IMR-90 (cell line): ENCODE results near the gene DRC7. TPM values are rescaled to one million over a fixed set of nuclear protein-coding genes. Genes with fewer than 3 reads are reported as not detected.

Experiments
- ATAC-seq: fragments of 200-7000 bp; cut with Tn5 transposase; 2 replicates; pipeline ENCODE4 v1.9.1; 2020; ENCODE audit warnings: low read depth, mild to moderate bottlenecking, moderate library complexity
- BruUV-seq: library from RNA; stranded (reverse); fragments of 400-500 nt; replicated peaks from 2 replicates; lab custom pipeline; 2021; lab: Mats Ljungman, UMichigan
- CTCF ChIA-PET: fragments of 300-600 bp; formaldehyde crosslinking; extraction: SDS; loops from one replicate; lab custom pipeline; 2021; ENCODE audit warnings: antibody characterized with exemption; lab: Yijun Ruan, JAX
- POLR2A ChIA-PET: fragments of 300-600 bp; sonication (Branson Sonifier 250); formaldehyde crosslinking; loops from one replicate; lab custom pipeline; 2022; ENCODE audit warnings: antibody characterized with exemption; ENCODE audit not compliant: unreplicated experiment; lab: Charles Lee
- DNase-seq: peaks from one replicate; pipeline ENCODE4 v3.0.0; 2013
- H2AFZ ChIP-seq: replicated peaks from 2 replicates; pipeline ENCODE3; 2013; ENCODE audit warnings: low read length, mild to moderate bottlenecking; ENCODE audit not compliant: poor library complexity
- H2AK5ac ChIP-seq: 2 replicates; pipeline ENCODE4 v1.6.1; 2013; ENCODE audit warnings: low read depth, low read length, inconsistent platforms
- H2AK9ac ChIP-seq: replicated peaks from 2 replicates; pipeline ENCODE3; 2013; ENCODE audit warnings: mild to moderate bottlenecking, low read depth, low read length, moderate library complexity; ENCODE audit not compliant: poor library complexity
- H2BK120ac ChIP-seq: 2 replicates; pipeline ENCODE4 v1.6.1; 2013; ENCODE audit warnings: low read depth, low read length, inconsistent platforms
- H2BK15ac ChIP-seq: 3 replicates; pipeline ENCODE4 v1.6.1; 2013; ENCODE audit warnings: low read depth, low read length, inconsistent platforms
- H2BK20ac ChIP-seq: 2 replicates; pipeline ENCODE4 v1.6.1; 2013; ENCODE audit warnings: low read depth, mild to moderate bottlenecking, inconsistent platforms, low read length, moderate library complexity
- H2BK5ac ChIP-seq: 2 replicates; pipeline ENCODE4 v1.6.1; 2013; ENCODE audit warnings: mild to moderate bottlenecking, low read depth, low read length, inconsistent platforms; ENCODE audit not compliant: poor library complexity, severe bottlenecking
- H3K14ac ChIP-seq: replicated peaks from 2 replicates; pipeline ENCODE4 v1.6.1; 2013; ENCODE audit warnings: low read depth, low read length, inconsistent platforms
- H3K18ac ChIP-seq: 2 replicates; pipeline ENCODE4 v1.6.1; 2013; ENCODE audit warnings: low read depth, low read length, control low read depth
- H3K23ac ChIP-seq: 2 replicates; pipeline ENCODE4 v1.6.1; 2013; ENCODE audit warnings: low read depth, low read length, inconsistent platforms
- H3K27ac ChIP-seq: 2 replicates; pipeline ENCODE4 v1.5.1; 2013; ENCODE audit warnings: mild to moderate bottlenecking, control low read depth, low read length; ENCODE audit not compliant: insufficient read depth
- H3K27me3 ChIP-seq: 2 replicates; pipeline ENCODE4 v1.6.1; 2013; ENCODE audit warnings: low read length; ENCODE audit not compliant: control insufficient read depth, insufficient read depth
- H3K36me3 ChIP-seq: 2 replicates; pipeline ENCODE4 v1.6.1; 2013; ENCODE audit warnings: low read length, mixed read lengths; ENCODE audit not compliant: control insufficient read depth, insufficient read depth
- H3K4ac ChIP-seq: 2 replicates; pipeline ENCODE4 v1.6.1; 2013; ENCODE audit warnings: low read depth, low read length, inconsistent platforms
- H3K4me1 ChIP-seq: 2 replicates; pipeline ENCODE4 v1.6.1; 2013; ENCODE audit warnings: low read length, mixed read lengths; ENCODE audit not compliant: control insufficient read depth, insufficient read depth
- H3K4me2 ChIP-seq: 2 replicates; pipeline ENCODE4 v1.6.1; 2013; ENCODE audit warnings: low read depth, mild to moderate bottlenecking, control low read depth, low read length, moderate library complexity
- H3K4me3 ChIP-seq: 2 replicates; pipeline ENCODE4 v1.5.1; 2013; ENCODE audit warnings: low read depth, mild to moderate bottlenecking, control low read depth, low read length, moderate library complexity; ENCODE audit not compliant: insufficient read depth
- H3K56ac ChIP-seq: 2 replicates; pipeline ENCODE4 v1.6.1; 2013; ENCODE audit warnings: low read length, inconsistent platforms; ENCODE audit not compliant: insufficient read depth; ENCODE audit errors: extremely low read depth
- H3K79me1 ChIP-seq, 2 experiments: 2 replicates each; pipeline ENCODE4 v1.6.1; 2013; ENCODE audit warnings: low read length in 2 of 2, inconsistent platforms in 1 of 2, low read depth in 1 of 2
- H3K9ac ChIP-seq: 2 replicates; pipeline ENCODE4 v1.6.1; 2013; ENCODE audit warnings: low read depth, low read length, control low read depth
- H3K9me1 ChIP-seq: 2 replicates; pipeline ENCODE4 v1.6.1; 2013; ENCODE audit warnings: low read length, inconsistent platforms; ENCODE audit not compliant: insufficient read depth
- H3K9me3 ChIP-seq: 2 replicates; pipeline ENCODE4 v1.6.1; 2013; ENCODE audit warnings: low read length; ENCODE audit not compliant: control insufficient read depth, insufficient read depth
- H4K20me1 ChIP-seq: 2 replicates; pipeline ENCODE4 v1.6.1; 2013; ENCODE audit warnings: low read length, inconsistent platforms; ENCODE audit not compliant: insufficient read depth
- H4K5ac ChIP-seq: 2 replicates; pipeline ENCODE4 v1.6.1; 2013; ENCODE audit warnings: mild to moderate bottlenecking, low read depth, low read length, control low read depth
- H4K8ac ChIP-seq, 2 experiments: 2 replicates each; pipeline ENCODE4 v1.6.1; 2013; ENCODE audit warnings: low read depth in 2 of 2, low read length in 2 of 2, control low read depth in 1 of 2, inconsistent platforms in 1 of 2
- H4K91ac ChIP-seq: 2 replicates; pipeline ENCODE4 v1.6.1; 2013; ENCODE audit warnings: low read depth, low read length, inconsistent platforms; ENCODE audit not compliant: insufficient read depth
- CTCF ChIP-seq: conservative IDR thresholded peaks from 2 replicates; pipeline ENCODE4 v1.5.1; 2012; ENCODE audit warnings: mild to moderate bottlenecking, low read depth, low read length, improper control_type of control experiment
- ELK1 ChIP-seq: fragments of 150-350 bp; IDR thresholded peaks from 2 replicates; pipeline ENCODE4 v1.6.1; 2016; ENCODE audit warnings: low read depth, mild to moderate bottlenecking, low read length, moderate library complexity, borderline replicate concordance
- FOS ChIP-seq: fragments of 150-350 bp; IDR thresholded peaks from 2 replicates; pipeline ENCODE4 v1.6.1; 2016; ENCODE audit warnings: low read depth, low read length
- MAZ ChIP-seq: IDR thresholded peaks from 2 replicates; pipeline ENCODE4 v1.6.1; 2012; ENCODE audit warnings: low read depth, mild to moderate bottlenecking, low read length, improper control_type of control experiment, moderate library complexity, borderline replicate concordance
- POLR2A ChIP-seq: IDR thresholded peaks from 2 replicates; pipeline ENCODE4 v1.6.1; 2012; ENCODE audit warnings: mild to moderate bottlenecking, low read depth, low read length
- RAD21 ChIP-seq: IDR thresholded peaks from 2 replicates; pipeline ENCODE4 v1.6.1; 2012; ENCODE audit warnings: low read length, improper control_type of control experiment
- RFX5 ChIP-seq: IDR thresholded peaks from 2 replicates; pipeline ENCODE4 v1.8.0; 2012; ENCODE audit warnings: low read depth, mild to moderate bottlenecking, low read length, moderate library complexity
- SMC3 ChIP-seq: fragments of 150-350 bp; IDR thresholded peaks from 2 replicates; pipeline ENCODE4 v1.6.1; 2016; ENCODE audit warnings: low read depth, mild to moderate bottlenecking, antibody characterized with exemption, low read length, moderate library complexity
- WGBS, 2 experiments: methylation state at CpG; one replicate each; pipeline versions ENCODE4 v1.1.5 to v1.1.7; 2013; ENCODE audit warnings: missing lambda C conversion rate in 2 of 2; ENCODE audit not compliant: insufficient read length in 1 of 2; ENCODE audit errors: extremely low coverage in 2 of 2; 5-methylcytosine and 5-hydroxymethylcytosine counted together
- dilution Hi-C: fragments of 300-500 bp; cut with HindIII; formaldehyde crosslinking; loops from one replicate; pipeline ENCODE4 v1.14.3; 2018; ENCODE audit warnings: low sequenced_read_pairs; ENCODE audit not compliant: unreplicated experiment
- in situ Hi-C: fragments of 300-500 bp; cut with MboI; formaldehyde crosslinking; loops from 3 replicates; pipeline ENCODE4 v1.14.3; 2019; ENCODE audit warnings: low sequenced_read_pairs, inconsistent platforms, mixed read lengths
- intact Hi-C: fragments of 100-400 bp; cut with micrococcal nuclease; formaldehyde crosslinking; loops from 2 replicates; pipeline ENCODE4 v1.10.0; 2022
- polyA plus RNA-seq, 3 experiments: library from polyadenylated mRNA; depleted of rRNA; stranded (reverse); fragments of >200 nt; gene quantifications; 2 replicates each; pipeline ENCODE4 v1.2.3, GENCODE V29; 2012; ENCODE audit warnings: low replicate concordance in 1 of 3
- total RNA-seq: library from RNA; depleted of rRNA; stranded (reverse); fragments of >200 nt; gene quantifications from 2 replicates; pipeline ENCODE4 v1.2.3, GENCODE V29; 2012

DRC7 gene
- total and polyA plus RNA-seq, 2 of the 4 experiments (the other 2 are of a cell fraction) = not detected

- no TSS peak for BruUV-seq
- intact Hi-C loops = loop anchor here (1.0 kb wide), 3 partner anchors 71 to 144 kb away; no protein-coding TSS in a partner anchor
- DNase-seq (peak; percentile 50), ATAC-seq (peak; percentile 97)
- peak overlapping the region; percentile 51 for H2AFZ ChIP-seq
- no peaks in the 10 kb centered on the region for H3K4me1 ChIP-seq
- no peak overlapping the region for H3K14ac ChIP-seq
- ChIA-PET CTCF (interaction anchor here (1.5 kb wide), 1 partner anchor 144 kb away, joined by 6 read pairs; no protein-coding TSS in a partner anchor), POLR2A (no interaction called here)
- no peak overlapping the region for H2BK15ac ChIP-seq
- H4K91ac ChIP-seq = no peak overlapping the region
- H3K9ac ChIP-seq = no peak overlapping the region
- peak overlapping the region; percentile 72 for H2AK9ac ChIP-seq
- in situ Hi-C loops = no loop called here
- H3K79me1 ChIP-seq = no peaks in the 10 kb centered on the region
- H4K8ac ChIP-seq = no peak overlapping the region
- H4K5ac ChIP-seq = no peak overlapping the region
- H3K4ac ChIP-seq = no peak overlapping the region
- H3K9me3 ChIP-seq = no peaks in the 10 kb centered on the region
- H2BK5ac ChIP-seq = no peak overlapping the region
- WGBS, 2 experiments = no CpG with 5 or more reads among the region's 3 CpGs
- no peaks in the 10 kb centered on the region for H3K36me3 ChIP-seq
- dilution Hi-C loops = no loop called here
- no peak overlapping the region for H2BK20ac ChIP-seq
- no peak overlapping the region for H3K27ac ChIP-seq
- peaks cover 32% of the 10 kb centered on the region for H3K27me3 ChIP-seq
- H3K4me2 ChIP-seq = no peak overlapping the region
- no peak overlapping the region for H3K56ac ChIP-seq
- no peak overlapping the region for H3K18ac ChIP-seq
- H3K9me1 ChIP-seq = no peaks in the 10 kb centered on the region
- no peak overlapping the region for H2BK120ac ChIP-seq
- no peak overlapping the region for H2AK5ac ChIP-seq
- TF ChIP-seq SMC3 (peak; percentile 79), RAD21 (peak; percentile 62), RFX5 (no peak), ELK1 (no peak), CTCF (peak; percentile 67), MAZ (no peak), POLR2A (no peak), FOS (no peak)
- H4K20me1 ChIP-seq = no peaks in the 10 kb centered on the region
- H3K4me3 ChIP-seq = no peak overlapping the region
- H3K23ac ChIP-seq = no peak overlapping the region
Measured at GRCh38 chr16:57720142-57720575, 25.6 kb downstream of the DRC7 start.
